GM21825 (cell line): Measurements from ENCODE around the gene CLIC4.
A peak's percentile ranks its signal among the peaks of the same experiment; 100 is the strongest.
"Not testable (repeated sequence)": the region's sequence is repeated elsewhere in the genome, so short reads cannot be mapped to it uniquely, and the experiment has no call there.

Experiments used
- ATAC-seq: cut with Tn5 transposase; IDR thresholded peaks from one replicate; pipeline ENCODE4 v1.9.1; 2021; ENCODE audit warnings: mild to moderate bottlenecking, moderate library complexity; ENCODE audit not compliant: unreplicated experiment

The CLIC4 gene

GRCh38 chr1:24717887-24718650 is 27.2 kb upstream of the CLIC4 start:
- no peak for ATAC-seq

DNA sequence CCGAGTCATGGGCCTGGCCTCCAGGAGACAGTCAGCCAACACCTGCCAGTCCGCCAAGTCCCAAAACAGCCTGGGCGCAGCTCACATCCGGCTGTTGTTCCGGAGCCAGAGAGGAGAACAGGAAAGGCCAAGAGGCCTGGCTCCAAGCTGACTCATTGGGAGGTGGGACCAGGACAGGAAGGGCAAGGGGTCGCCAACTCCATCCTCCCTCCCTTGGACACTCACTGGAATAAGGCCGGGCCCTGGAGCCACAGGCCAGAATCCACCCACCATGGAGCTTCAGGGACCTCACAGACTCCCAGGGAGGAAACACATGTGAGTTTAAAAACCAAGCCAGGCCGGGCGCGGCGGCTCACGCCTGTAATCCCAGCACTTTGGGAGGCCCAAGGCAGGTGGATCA is 25.1 kb upstream of the CLIC4 start:
- no peak for ATAC-seq

- ATAC-seq = no peak
Measured at GRCh38 chr1:24721533-24721932, 23.7 kb upstream of the CLIC4 start.

DNA sequence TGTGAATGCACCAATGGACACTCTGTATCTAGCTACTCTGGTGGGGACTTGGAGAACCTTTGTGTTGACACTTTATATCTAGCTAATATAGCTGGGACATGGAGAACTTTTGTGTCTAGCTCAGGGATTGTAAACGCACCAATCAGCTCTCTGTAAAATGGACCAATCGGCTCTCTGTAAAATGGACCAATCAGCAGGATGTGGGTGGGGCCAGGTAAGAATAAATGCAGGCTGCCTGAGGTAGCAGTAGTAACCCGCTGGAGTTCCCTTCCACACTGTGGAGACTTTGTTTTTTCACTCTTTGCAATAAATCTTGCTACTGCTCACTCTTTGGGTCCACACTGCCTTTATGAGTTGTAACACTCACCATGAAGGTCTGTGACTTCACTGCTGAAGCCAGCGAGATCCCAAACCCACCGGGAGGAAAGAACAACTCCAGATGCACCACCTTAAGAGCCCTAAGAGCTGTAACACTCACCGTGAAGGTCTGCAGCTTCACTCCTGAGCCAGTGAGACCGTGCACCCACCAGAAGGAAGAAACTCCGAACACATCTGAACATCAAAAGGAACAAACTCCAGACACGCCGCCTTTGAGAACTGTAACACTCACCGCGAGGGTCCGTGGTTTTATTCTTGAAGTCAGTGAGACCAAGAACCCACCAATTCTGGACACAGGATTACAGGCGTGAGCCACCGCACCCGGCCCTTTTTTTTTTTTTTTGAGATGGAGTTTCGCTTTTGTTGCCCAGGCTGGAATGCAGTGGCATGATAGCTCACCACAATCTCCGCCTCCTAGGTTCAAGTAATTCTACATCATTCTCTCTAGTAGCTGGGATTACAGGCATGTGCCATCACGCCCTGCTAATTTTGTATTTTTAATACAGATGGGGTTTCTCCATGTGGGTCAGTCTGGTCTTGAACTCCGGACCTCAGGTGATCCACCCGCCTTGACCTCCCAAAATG is 22.9 kb upstream of the CLIC4 start:
- not testable (repeated sequence) for ATAC-seq

DNA sequence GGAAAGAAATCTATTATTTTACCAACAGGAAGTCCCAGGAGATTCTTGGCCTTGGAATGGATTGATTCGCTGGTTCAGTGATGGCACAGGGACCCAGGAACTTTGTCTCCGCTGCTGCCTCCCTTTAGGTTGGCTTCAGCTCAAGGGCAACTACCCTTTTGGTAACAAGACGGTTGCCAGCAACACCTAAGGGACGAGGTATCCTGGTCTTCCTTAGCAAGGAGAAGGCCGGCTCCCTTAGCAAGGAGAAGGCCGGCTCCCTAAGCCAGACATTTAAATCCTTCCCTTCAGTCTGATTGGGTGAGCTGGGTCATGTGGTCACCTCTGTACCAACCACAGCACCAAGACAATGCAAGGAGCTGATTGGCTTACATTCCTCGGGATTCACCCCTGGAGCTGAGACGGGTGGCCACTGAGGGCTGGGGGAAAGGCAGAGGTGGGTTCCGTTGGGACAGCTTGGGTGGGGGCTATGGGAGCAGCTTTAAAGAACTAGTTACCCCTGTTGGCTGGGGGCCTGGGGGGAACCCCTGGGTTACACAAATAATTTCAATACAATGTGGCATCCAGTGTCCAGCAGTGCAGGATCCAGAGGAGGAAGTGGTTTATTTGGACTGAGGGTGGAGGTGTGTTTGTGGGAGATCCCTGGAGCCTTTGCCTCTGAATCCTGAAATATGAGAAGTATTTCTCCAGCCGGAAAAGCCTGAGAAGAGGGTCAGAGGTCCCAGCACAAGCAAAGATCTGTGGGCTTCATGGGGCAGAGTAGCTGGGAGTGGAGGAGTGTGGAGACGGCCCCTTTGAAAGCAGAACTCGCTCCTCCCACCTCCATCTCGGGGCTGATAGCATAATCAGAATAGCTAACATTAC is 20.7 kb upstream of the CLIC4 start:
- no peak for ATAC-seq

GRCh38 chr1:24725209-24725651 is 20.0 kb upstream of the CLIC4 start:
- ATAC-seq = no peak

GRCh38 chr1:24726741-24727140 is 18.5 kb upstream of the CLIC4 start:
- no peak for ATAC-seq

GRCh38 chr1:24727501-24728216 is 17.6 kb upstream of the CLIC4 start:
- peak; percentile 86 for ATAC-seq

- ATAC-seq = no peak
Measured at GRCh38 chr1:24728982-24729381, 16.3 kb upstream of the CLIC4 start.

DNA sequence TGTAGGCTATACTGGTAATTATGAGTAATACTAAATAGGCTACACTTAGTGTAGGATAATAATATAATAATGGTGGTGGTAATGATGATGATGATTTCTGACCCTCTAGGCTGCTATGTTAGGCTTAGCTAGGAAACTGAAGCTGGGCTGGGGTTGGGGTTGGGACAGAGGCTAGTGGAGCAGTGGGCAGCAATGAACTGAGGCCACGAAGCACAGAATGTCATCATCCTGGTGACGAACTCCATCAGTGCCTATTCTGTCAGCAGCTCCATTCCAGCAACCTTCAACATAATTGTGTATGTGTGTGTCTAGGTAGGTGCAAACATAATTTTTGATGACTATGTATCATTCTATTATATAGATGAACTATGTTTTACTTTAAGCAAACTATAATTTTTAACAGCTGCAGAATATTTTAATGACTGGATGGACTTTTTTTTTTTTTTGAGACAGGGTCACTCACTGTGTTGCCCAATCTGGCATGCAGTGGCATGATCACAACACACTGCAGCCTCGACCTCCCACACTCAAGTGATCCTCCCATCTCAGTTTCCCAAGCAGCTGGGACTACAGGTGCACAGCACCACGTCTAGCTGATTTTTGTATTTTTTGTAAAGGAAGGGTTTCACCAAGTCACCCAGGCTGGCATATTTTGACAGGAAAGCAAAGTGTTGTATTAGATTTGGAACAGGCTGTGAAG is 12.9 kb upstream of the CLIC4 start:
- ATAC-seq = no peak

- not testable (repeated sequence) for ATAC-seq
Measured at GRCh38 chr1:24733342-24733741, 11.9 kb upstream of the CLIC4 start.

- no peak for ATAC-seq
Measured at GRCh38 chr1:24735156-24735508, 10.1 kb upstream of the CLIC4 start.

- ATAC-seq = no peak
Measured at GRCh38 chr1:24735509-24736375, 9.5 kb upstream of the CLIC4 start.

DNA sequence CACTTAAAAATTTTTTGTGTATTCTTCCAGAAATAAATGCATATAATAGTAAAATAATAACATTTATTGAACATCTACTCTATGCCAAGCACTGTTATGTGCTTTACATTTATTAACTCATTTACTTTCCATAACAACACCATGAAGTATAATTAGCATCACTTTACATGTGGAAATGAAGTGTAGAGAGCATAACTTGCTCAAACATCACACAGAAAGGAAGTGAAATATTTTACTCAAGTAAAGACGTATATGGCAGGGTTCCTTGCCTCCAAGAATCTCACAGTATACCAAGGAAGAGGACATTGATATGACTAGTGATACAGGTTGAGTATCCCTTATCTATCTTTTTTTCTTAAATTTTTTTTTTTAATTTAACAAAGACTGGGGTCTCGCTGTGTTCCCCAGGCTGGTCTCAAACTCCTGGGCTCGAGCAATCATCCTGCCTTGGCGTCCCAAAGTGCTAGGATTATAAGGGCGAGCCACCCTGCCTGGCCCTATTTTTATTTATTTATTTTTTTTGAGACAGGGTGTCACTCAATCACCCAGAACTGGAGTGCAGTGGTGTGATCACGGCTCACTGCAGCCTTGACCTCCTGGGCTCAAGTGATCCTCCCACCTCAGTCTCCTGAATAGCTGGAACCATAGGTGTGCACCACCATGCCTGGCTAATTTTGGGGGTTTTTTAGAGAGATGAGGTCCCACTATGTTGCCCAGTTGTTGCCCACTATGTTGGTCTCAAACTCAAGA is 7.7 kb upstream of the CLIC4 start:
- no peak for ATAC-seq

DNA sequence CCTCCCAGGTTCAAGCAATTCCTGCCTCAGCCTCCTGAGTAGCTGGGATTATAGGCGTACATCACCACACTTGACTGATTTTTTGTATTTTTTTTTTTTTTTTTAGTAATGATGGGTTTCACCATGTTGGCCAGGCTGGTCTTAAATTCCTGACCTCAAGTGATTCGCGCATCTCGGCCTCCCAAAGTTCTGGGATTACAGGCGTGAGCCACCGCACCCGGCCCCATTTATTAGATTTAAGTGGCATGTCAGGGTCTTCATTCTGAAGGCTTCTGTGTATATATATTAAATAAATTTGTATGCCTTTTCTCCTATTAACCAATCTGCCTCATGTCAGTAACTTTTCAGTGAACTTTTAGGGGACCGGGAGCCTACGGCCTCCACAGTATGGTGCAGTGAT is 6.0 kb upstream of the CLIC4 start:
- ATAC-seq = no peak

- ATAC-seq = no peak
Measured at GRCh38 chr1:24742090-24742938, 2.9 kb upstream of the CLIC4 start.
